IMR-90 (cell line): ENCODE measurements around the gene HPCAL4. TPM values are rescaled to one million over a fixed set of nuclear protein-coding genes. Genes with fewer than 3 reads are reported as not detected.

Experiments used
- ATAC-seq: fragments of 200-7000 bp; cut with Tn5 transposase; 2 replicates; pipeline ENCODE4 v1.9.1; 2020; ENCODE audit warnings: low read depth, mild to moderate bottlenecking, moderate library complexity
- BruUV-seq: library from RNA; stranded (reverse); fragments of 400-500 nt; replicated peaks from 2 replicates; lab custom pipeline; 2021; lab: Mats Ljungman, UMichigan
- CTCF ChIA-PET: fragments of 300-600 bp; formaldehyde crosslinking; extraction: SDS; loops from one replicate; lab custom pipeline; 2021; ENCODE audit warnings: antibody characterized with exemption; lab: Yijun Ruan, JAX
- POLR2A ChIA-PET: fragments of 300-600 bp; sonication (Branson Sonifier 250); formaldehyde crosslinking; loops from one replicate; lab custom pipeline; 2022; ENCODE audit warnings: antibody characterized with exemption; ENCODE audit not compliant: unreplicated experiment; lab: Charles Lee
- DNase-seq: peaks from one replicate; pipeline ENCODE4 v3.0.0; 2013
- H2AFZ ChIP-seq: replicated peaks from 2 replicates; pipeline ENCODE3; 2013; ENCODE audit warnings: low read length, mild to moderate bottlenecking; ENCODE audit not compliant: poor library complexity
- H2AK5ac ChIP-seq: 2 replicates; pipeline ENCODE4 v1.6.1; 2013; ENCODE audit warnings: low read depth, low read length, inconsistent platforms
- H2AK9ac ChIP-seq: replicated peaks from 2 replicates; pipeline ENCODE3; 2013; ENCODE audit warnings: mild to moderate bottlenecking, low read depth, low read length, moderate library complexity; ENCODE audit not compliant: poor library complexity
- H2BK120ac ChIP-seq: 2 replicates; pipeline ENCODE4 v1.6.1; 2013; ENCODE audit warnings: low read depth, low read length, inconsistent platforms
- H2BK15ac ChIP-seq: 3 replicates; pipeline ENCODE4 v1.6.1; 2013; ENCODE audit warnings: low read depth, low read length, inconsistent platforms
- H2BK20ac ChIP-seq: 2 replicates; pipeline ENCODE4 v1.6.1; 2013; ENCODE audit warnings: low read depth, mild to moderate bottlenecking, inconsistent platforms, low read length, moderate library complexity
- H2BK5ac ChIP-seq: 2 replicates; pipeline ENCODE4 v1.6.1; 2013; ENCODE audit warnings: mild to moderate bottlenecking, low read depth, low read length, inconsistent platforms; ENCODE audit not compliant: poor library complexity, severe bottlenecking
- H3K14ac ChIP-seq: replicated peaks from 2 replicates; pipeline ENCODE4 v1.6.1; 2013; ENCODE audit warnings: low read depth, low read length, inconsistent platforms
- H3K18ac ChIP-seq: 2 replicates; pipeline ENCODE4 v1.6.1; 2013; ENCODE audit warnings: low read depth, low read length, control low read depth
- H3K23ac ChIP-seq: 2 replicates; pipeline ENCODE4 v1.6.1; 2013; ENCODE audit warnings: low read depth, low read length, inconsistent platforms
- H3K27ac ChIP-seq: 2 replicates; pipeline ENCODE4 v1.5.1; 2013; ENCODE audit warnings: mild to moderate bottlenecking, control low read depth, low read length; ENCODE audit not compliant: insufficient read depth
- H3K27me3 ChIP-seq: 2 replicates; pipeline ENCODE4 v1.6.1; 2013; ENCODE audit warnings: low read length; ENCODE audit not compliant: control insufficient read depth, insufficient read depth
- H3K36me3 ChIP-seq: 2 replicates; pipeline ENCODE4 v1.6.1; 2013; ENCODE audit warnings: low read length, mixed read lengths; ENCODE audit not compliant: control insufficient read depth, insufficient read depth
- H3K4ac ChIP-seq: 2 replicates; pipeline ENCODE4 v1.6.1; 2013; ENCODE audit warnings: low read depth, low read length, inconsistent platforms
- H3K4me1 ChIP-seq: 2 replicates; pipeline ENCODE4 v1.6.1; 2013; ENCODE audit warnings: low read length, mixed read lengths; ENCODE audit not compliant: control insufficient read depth, insufficient read depth
- H3K4me2 ChIP-seq: 2 replicates; pipeline ENCODE4 v1.6.1; 2013; ENCODE audit warnings: low read depth, mild to moderate bottlenecking, control low read depth, low read length, moderate library complexity
- H3K4me3 ChIP-seq: 2 replicates; pipeline ENCODE4 v1.5.1; 2013; ENCODE audit warnings: low read depth, mild to moderate bottlenecking, control low read depth, low read length, moderate library complexity; ENCODE audit not compliant: insufficient read depth
- H3K56ac ChIP-seq: 2 replicates; pipeline ENCODE4 v1.6.1; 2013; ENCODE audit warnings: low read length, inconsistent platforms; ENCODE audit not compliant: insufficient read depth; ENCODE audit errors: extremely low read depth
- H3K79me1 ChIP-seq, 2 experiments: 2 replicates each; pipeline ENCODE4 v1.6.1; 2013; ENCODE audit warnings: low read length in 2 of 2, inconsistent platforms in 1 of 2, low read depth in 1 of 2
- H3K9ac ChIP-seq: 2 replicates; pipeline ENCODE4 v1.6.1; 2013; ENCODE audit warnings: low read depth, low read length, control low read depth
- H3K9me1 ChIP-seq: 2 replicates; pipeline ENCODE4 v1.6.1; 2013; ENCODE audit warnings: low read length, inconsistent platforms; ENCODE audit not compliant: insufficient read depth
- H3K9me3 ChIP-seq: 2 replicates; pipeline ENCODE4 v1.6.1; 2013; ENCODE audit warnings: low read length; ENCODE audit not compliant: control insufficient read depth, insufficient read depth
- H4K20me1 ChIP-seq: 2 replicates; pipeline ENCODE4 v1.6.1; 2013; ENCODE audit warnings: low read length, inconsistent platforms; ENCODE audit not compliant: insufficient read depth
- H4K5ac ChIP-seq: 2 replicates; pipeline ENCODE4 v1.6.1; 2013; ENCODE audit warnings: mild to moderate bottlenecking, low read depth, low read length, control low read depth
- H4K8ac ChIP-seq, 2 experiments: 2 replicates each; pipeline ENCODE4 v1.6.1; 2013; ENCODE audit warnings: low read depth in 2 of 2, low read length in 2 of 2, control low read depth in 1 of 2, inconsistent platforms in 1 of 2
- H4K91ac ChIP-seq: 2 replicates; pipeline ENCODE4 v1.6.1; 2013; ENCODE audit warnings: low read depth, low read length, inconsistent platforms; ENCODE audit not compliant: insufficient read depth
- MXI1 ChIP-seq: IDR thresholded peaks from 2 replicates; pipeline ENCODE4 v1.6.1; 2012; ENCODE audit warnings: low read depth, mild to moderate bottlenecking, low read length, moderate library complexity, borderline replicate concordance
- dilution Hi-C: fragments of 300-500 bp; cut with HindIII; formaldehyde crosslinking; loops from one replicate; pipeline ENCODE4 v1.14.3; 2018; ENCODE audit warnings: low sequenced_read_pairs; ENCODE audit not compliant: unreplicated experiment
- in situ Hi-C: fragments of 300-500 bp; cut with MboI; formaldehyde crosslinking; loops from 3 replicates; pipeline ENCODE4 v1.14.3; 2019; ENCODE audit warnings: low sequenced_read_pairs, inconsistent platforms, mixed read lengths
- intact Hi-C: fragments of 100-400 bp; cut with micrococcal nuclease; formaldehyde crosslinking; loops from 2 replicates; pipeline ENCODE4 v1.10.0; 2022
- polyA plus RNA-seq, 3 experiments: library from polyadenylated mRNA; depleted of rRNA; stranded (reverse); fragments of >200 nt; gene quantifications; 2 replicates each; pipeline ENCODE4 v1.2.3, GENCODE V29; 2012; ENCODE audit warnings: low replicate concordance in 1 of 3
- total RNA-seq: library from RNA; depleted of rRNA; stranded (reverse); fragments of >200 nt; gene quantifications from 2 replicates; pipeline ENCODE4 v1.2.3, GENCODE V29; 2012

HPCAL4 gene
- total and polyA plus RNA-seq, 2 of the 4 experiments (the other 2 are of a cell fraction) = 0.02 TPM; not detected in 1

- dilution Hi-C loops = no loop called here
These were observed 30.4 kb upstream of the HPCAL4 start for GRCh38 chr1:39721664-39722063.

More at GRCh38 chr1:39721664-39722063, 30.4 kb upstream of the HPCAL4 start:
- H4K91ac ChIP-seq = no peak overlapping the region
- H2BK120ac ChIP-seq = no peak overlapping the region
- H4K5ac ChIP-seq = no peak overlapping the region
- DNase-seq (no peak), ATAC-seq (no peak)
- no peak overlapping the region for H2AFZ ChIP-seq
- H3K4me1 ChIP-seq = no peaks in the 10 kb centered on the region
- no peaks in the 10 kb centered on the region for H3K9me3 ChIP-seq
- peaks cover 43% of the 10 kb centered on the region for H3K27me3 ChIP-seq
- no peak overlapping the region for H3K18ac ChIP-seq
- no peak overlapping the region for H3K56ac ChIP-seq
- BruUV-seq = no TSS peak
- TF ChIP-seq MXI1 = no peak
- H3K4me2 ChIP-seq = no peak overlapping the region
- no peak overlapping the region for H2BK5ac ChIP-seq
- in situ Hi-C loops (no loop called here), intact Hi-C loops (no loop called here)
- ChIA-PET CTCF (interaction anchor here (1.3 kb wide), 1 partner anchor 13 kb away, joined by 3 read pairs; no protein-coding TSS in a partner anchor), POLR2A (no interaction called here)
- H3K27ac ChIP-seq = no peak overlapping the region
- H3K4ac ChIP-seq = no peak overlapping the region
- no peak overlapping the region for H2BK15ac ChIP-seq
- H4K20me1 ChIP-seq = no peaks in the 10 kb centered on the region
- no peak overlapping the region for H2AK9ac ChIP-seq
- no peaks in the 10 kb centered on the region for H3K9me1 ChIP-seq
- no peak overlapping the region for H3K9ac ChIP-seq
- H3K79me1 ChIP-seq = no peaks in the 10 kb centered on the region
- no peak overlapping the region for H3K14ac ChIP-seq
- no peaks in the 10 kb centered on the region for H3K36me3 ChIP-seq
- no peak overlapping the region for H3K23ac ChIP-seq
- H2AK5ac ChIP-seq = no peak overlapping the region
- no peak overlapping the region for H2BK20ac ChIP-seq
- H3K4me3 ChIP-seq = no peak overlapping the region
- no peak overlapping the region for H4K8ac ChIP-seq
